Measurements from ENCODE around the gene SUSD1. TPM values are rescaled to one million over a fixed set of nuclear protein-coding genes. Genes with fewer than 3 reads are reported as not detected.

Gene SUSD1
- total RNA-seq, 1 experiment from 2014 or later, result 8.1 TPM

DNA sequence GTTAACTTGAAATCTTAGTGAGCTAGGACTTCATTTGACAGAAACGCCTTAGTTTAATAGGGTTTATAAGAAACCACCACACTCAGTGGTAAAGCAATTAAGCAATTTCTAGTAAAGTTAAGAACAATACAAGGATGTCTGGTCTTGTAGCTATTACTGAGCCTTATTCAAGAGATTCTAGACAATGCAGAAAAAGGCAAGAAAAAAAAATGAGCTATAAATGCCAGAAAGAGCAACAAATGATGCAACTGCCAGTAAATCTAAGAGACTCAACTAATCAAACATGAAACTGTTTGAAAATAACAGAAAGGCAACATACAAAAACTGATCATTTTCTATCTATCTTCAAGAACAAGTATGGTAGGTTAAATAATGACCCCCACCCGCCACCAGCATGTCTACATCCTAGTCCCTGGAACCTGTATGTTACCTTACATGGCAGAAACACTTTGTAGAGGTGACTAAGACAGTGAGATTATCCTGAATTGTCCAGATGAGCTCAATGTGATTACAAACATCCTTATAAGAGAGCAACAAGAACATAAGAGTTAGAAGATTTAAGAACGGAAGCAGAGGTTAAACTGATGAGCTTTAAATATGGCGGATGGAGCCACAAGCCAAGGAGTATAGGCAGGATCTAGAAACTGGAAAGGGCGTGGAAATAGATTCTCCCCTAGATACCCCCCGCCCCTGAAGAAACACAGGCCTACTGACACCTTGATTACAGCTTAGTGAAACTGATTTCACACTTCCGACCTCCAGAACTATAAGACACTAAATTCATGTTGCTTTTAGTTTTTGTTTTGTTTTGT, 93.0 kb downstream of the SUSD1 start:
- Histone ChIP-seq H2BK20ac (ENCODE audit: low read depth, low read length, poor library complexity, severe bottlenecking) (no peak overlapping the region), H3K4ac (ENCODE audit: low read depth, low read length) (no peak overlapping the region), H3K23ac (ENCODE audit: insufficient read length, low read depth, low read length) (no peak overlapping the region), H2AFZ (ENCODE audit: low read length) (no peak overlapping the region), H4K8ac (replicated peaks; ENCODE audit: insufficient read length, low read depth, low read length) (no peak overlapping the region), H3K9me3 (ENCODE audit: control insufficient read depth, low read depth, low read length) (no peaks in the 10 kb centered on the region), H2BK15ac (ENCODE audit: low read depth, low read length) (no peak overlapping the region), H4K91ac (ENCODE audit: insufficient read length, low read depth, low read length) (no peak overlapping the region), H3T11ph (ENCODE audit: low read length) (no peak overlapping the region), H3K23me2 (ENCODE audit: insufficient read length, low read depth, low read length, poor library complexity, severe bottlenecking) (no peaks in the 10 kb centered on the region), H3K27ac (ENCODE audit: insufficient read length, low read depth, low read length) (no peak overlapping the region), H3K9ac (ENCODE audit: extremely low read depth, insufficient read length, low read length) (no peak overlapping the region), H3K56ac (ENCODE audit: insufficient read length, low read depth, low read length) (no peak overlapping the region), H2BK12ac (ENCODE audit: insufficient read length, low read depth, low read length) (no peak overlapping the region), H3K79me2 (ENCODE audit: insufficient read depth, low read length) (no peaks in the 10 kb centered on the region), H2BK5ac (ENCODE audit: insufficient read length, low read length) (no peak overlapping the region), H2BK120ac (ENCODE audit: low read depth, low read length, poor library complexity, severe bottlenecking) (no peak overlapping the region), H3K79me1 (ENCODE audit: insufficient read depth, low read depth, low read length, poor library complexity, severe bottlenecking) (no peaks in the 10 kb centered on the region), H3K4me2 (ENCODE audit: insufficient read depth, insufficient read length, low read length) (no peak overlapping the region), H2AK5ac (ENCODE audit: insufficient read length, low read length) (no peak overlapping the region), H3K18ac (ENCODE audit: insufficient read length, low read depth, low read length) (no peak overlapping the region), H3K4me1 (ENCODE audit: insufficient read depth, low read length) (no peaks in the 10 kb centered on the region), H3K14ac (ENCODE audit: insufficient read depth, low read length) (no peak overlapping the region), H4K20me1 (ENCODE audit: control insufficient read depth, insufficient read depth, insufficient read length) (no peaks in the 10 kb centered on the region), H4K5ac (ENCODE audit: insufficient read length, low read depth, low read length) (no peak overlapping the region), H3K27me3 (ENCODE audit: insufficient read depth, low read length) (no peaks in the 10 kb centered on the region)
- H3K4me3 Mint-ChIP-seq, result no peak overlapping the region
- H3K27me3 Mint-ChIP-seq (ENCODE audit: low read depth), result no peaks in the 10 kb centered on the region
- H3K27ac Mint-ChIP-seq, result no peak overlapping the region
- no CpG with 5 or more reads among the region's 7 CpGs for WGBS (ENCODE audit: extremely low coverage, insufficient read length, low lambda C conversion rate)
- peaks cover 0 to 3% of the 10 kb centered on the region in 2 experiments; a peak in 2 of 5 replicates for H3K9me3 Mint-ChIP-seq
- H3K4me1 Mint-ChIP-seq, result peaks cover 2 to 4% of the 10 kb centered on the region in 2 experiments; a peak in 3 of 4 replicates
- H3K36me3 Mint-ChIP-seq (ENCODE audit: insufficient read depth in 1 of 3, low read depth in 3 of 3), result peaks cover 0 to 7% (median 0%) of the 10 kb centered on the region in 3 experiments; a peak in 3 of 7 replicates
- no peak for DNase-seq
- TF ChIP-seq, protein P1, sequence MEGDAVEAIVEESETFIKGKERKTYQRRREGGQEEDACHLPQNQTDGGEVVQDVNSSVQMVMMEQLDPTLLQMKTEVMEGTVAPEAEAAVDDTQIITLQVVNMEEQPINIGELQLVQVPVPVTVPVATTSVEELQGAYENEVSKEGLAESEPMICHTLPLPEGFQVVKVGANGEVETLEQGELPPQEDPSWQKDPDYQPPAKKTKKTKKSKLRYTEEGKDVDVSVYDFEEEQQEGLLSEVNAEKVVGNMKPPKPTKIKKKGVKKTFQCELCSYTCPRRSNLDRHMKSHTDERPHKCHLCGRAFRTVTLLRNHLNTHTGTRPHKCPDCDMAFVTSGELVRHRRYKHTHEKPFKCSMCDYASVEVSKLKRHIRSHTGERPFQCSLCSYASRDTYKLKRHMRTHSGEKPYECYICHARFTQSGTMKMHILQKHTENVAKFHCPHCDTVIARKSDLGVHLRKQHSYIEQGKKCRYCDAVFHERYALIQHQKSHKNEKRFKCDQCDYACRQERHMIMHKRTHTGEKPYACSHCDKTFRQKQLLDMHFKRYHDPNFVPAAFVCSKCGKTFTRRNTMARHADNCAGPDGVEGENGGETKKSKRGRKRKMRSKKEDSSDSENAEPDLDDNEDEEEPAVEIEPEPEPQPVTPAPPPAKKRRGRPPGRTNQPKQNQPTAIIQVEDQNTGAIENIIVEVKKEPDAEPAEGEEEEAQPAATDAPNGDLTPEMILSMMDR (conservative IDR thresholded peaks at IDR 0.05), result no peak
